Measurements from ENCODE around the gene RPL13. TPM values are rescaled to one million over a fixed set of nuclear protein-coding genes. Genes with fewer than 3 reads are reported as not detected.

RPL13 gene
- total RNA-seq, 1 experiment from 2014 or later, result 2,157 TPM

DNA sequence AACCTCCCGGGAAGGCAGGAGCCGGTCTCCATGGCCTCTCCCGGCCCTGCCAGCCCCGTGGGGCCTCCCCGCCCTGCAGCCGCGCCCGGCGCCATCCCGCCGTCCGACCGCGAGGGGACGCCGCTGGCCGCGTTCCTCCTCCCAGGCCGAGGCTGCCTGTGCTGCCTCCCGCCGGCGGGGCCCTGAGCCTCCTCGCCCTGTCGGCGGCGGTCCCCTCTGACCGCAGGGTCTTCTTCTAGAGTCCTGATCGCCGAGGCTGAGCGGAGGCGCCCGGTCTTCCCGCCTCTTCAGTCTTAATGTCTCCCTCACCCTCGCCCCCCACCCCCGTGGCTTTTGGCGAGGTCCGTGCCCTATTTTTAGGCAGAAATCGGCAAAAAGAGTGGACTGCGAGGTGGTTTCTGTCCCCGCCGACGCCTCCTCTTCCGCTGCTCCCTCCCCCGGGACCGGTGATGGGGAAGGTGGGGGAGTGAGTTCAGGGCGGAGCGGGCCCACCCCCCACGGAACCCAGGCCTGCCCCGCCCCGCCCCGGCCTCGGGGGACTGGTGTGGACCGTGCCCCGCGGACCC lies 14.3 kb downstream of the RPL13 start:
- Histone ChIP-seq H4K5ac (ENCODE audit: insufficient read length, low read depth, low read length) (no peak overlapping the region), H2BK120ac (ENCODE audit: low read depth, low read length, poor library complexity, severe bottlenecking) (no peak overlapping the region), H3K79me1 (ENCODE audit: insufficient read depth, low read depth, low read length, poor library complexity, severe bottlenecking) (no peaks in the 10 kb centered on the region), H3K79me2 (ENCODE audit: insufficient read depth, low read length) (no peaks in the 10 kb centered on the region), H3K9ac (ENCODE audit: extremely low read depth, insufficient read length, low read length) (no peak overlapping the region), H2BK12ac (ENCODE audit: insufficient read length, low read depth, low read length) (no peak overlapping the region), H3K9me3 (ENCODE audit: control insufficient read depth, low read depth, low read length) (no peaks in the 10 kb centered on the region), H3K56ac (ENCODE audit: insufficient read length, low read depth, low read length) (no peak overlapping the region), H3K23me2 (ENCODE audit: insufficient read length, low read depth, low read length, poor library complexity, severe bottlenecking) (peaks cover 11% of the 10 kb centered on the region), H3K4ac (ENCODE audit: low read depth, low read length) (no peak overlapping the region), H3K23ac (ENCODE audit: insufficient read length, low read depth, low read length) (no peak overlapping the region), H2BK20ac (ENCODE audit: low read depth, low read length, poor library complexity, severe bottlenecking) (no peak overlapping the region), H3K4me2 (ENCODE audit: insufficient read depth, insufficient read length, low read length) (peak overlapping the region; percentile 42), H2BK15ac (ENCODE audit: low read depth, low read length) (no peak overlapping the region), H4K20me1 (ENCODE audit: control insufficient read depth, insufficient read depth, insufficient read length) (no peaks in the 10 kb centered on the region), H3K27ac (ENCODE audit: insufficient read length, low read depth, low read length) (no peak overlapping the region), H4K8ac (replicated peaks; ENCODE audit: insufficient read length, low read depth, low read length) (no peak overlapping the region), H3K18ac (ENCODE audit: insufficient read length, low read depth, low read length) (peak overlapping the region; percentile 43), H3K14ac (ENCODE audit: insufficient read depth, low read length) (peak overlapping the region; percentile 77; the same call in 1 of the 2 replicates), H3K4me1 (ENCODE audit: insufficient read depth, low read length) (no peaks in the 10 kb centered on the region), H2AFZ (ENCODE audit: low read length) (no peak overlapping the region), H3K27me3 (ENCODE audit: insufficient read depth, low read length) (peaks cover 3% of the 10 kb centered on the region; the same call in 1 of the 2 replicates), H2BK5ac (ENCODE audit: insufficient read length, low read length) (no peak overlapping the region), H2AK5ac (ENCODE audit: insufficient read length, low read length) (no peak overlapping the region), H3T11ph (ENCODE audit: low read length) (no peak overlapping the region), H4K91ac (ENCODE audit: insufficient read length, low read depth, low read length) (no peak overlapping the region)
- Mint-ChIP-seq H3K9me3 (no peaks in the 10 kb centered on the region), H3K4me1 (peaks cover 2 to 6% of the 10 kb centered on the region in 2 experiments; a peak in 2 of 4 replicates), H3K36me3 (ENCODE audit: insufficient read depth in 1 of 3, low read depth in 3 of 3) (peaks cover 0 to 6% (median 4%) of the 10 kb centered on the region in 3 experiments; a peak in 5 of 7 replicates), H3K27ac (no peak overlapping the region), H3K27me3 (ENCODE audit: low read depth) (peaks cover 60% of the 10 kb centered on the region), H3K4me3 (peak overlapping the region; percentile 65 to 86)
- peak; percentile 85 for DNase-seq
- TF ChIP-seq, protein P1, sequence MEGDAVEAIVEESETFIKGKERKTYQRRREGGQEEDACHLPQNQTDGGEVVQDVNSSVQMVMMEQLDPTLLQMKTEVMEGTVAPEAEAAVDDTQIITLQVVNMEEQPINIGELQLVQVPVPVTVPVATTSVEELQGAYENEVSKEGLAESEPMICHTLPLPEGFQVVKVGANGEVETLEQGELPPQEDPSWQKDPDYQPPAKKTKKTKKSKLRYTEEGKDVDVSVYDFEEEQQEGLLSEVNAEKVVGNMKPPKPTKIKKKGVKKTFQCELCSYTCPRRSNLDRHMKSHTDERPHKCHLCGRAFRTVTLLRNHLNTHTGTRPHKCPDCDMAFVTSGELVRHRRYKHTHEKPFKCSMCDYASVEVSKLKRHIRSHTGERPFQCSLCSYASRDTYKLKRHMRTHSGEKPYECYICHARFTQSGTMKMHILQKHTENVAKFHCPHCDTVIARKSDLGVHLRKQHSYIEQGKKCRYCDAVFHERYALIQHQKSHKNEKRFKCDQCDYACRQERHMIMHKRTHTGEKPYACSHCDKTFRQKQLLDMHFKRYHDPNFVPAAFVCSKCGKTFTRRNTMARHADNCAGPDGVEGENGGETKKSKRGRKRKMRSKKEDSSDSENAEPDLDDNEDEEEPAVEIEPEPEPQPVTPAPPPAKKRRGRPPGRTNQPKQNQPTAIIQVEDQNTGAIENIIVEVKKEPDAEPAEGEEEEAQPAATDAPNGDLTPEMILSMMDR (conservative IDR thresholded peaks at IDR 0.05), result peak; percentile 84
- no CpG with 5 or more reads among the region's 55 CpGs for WGBS (ENCODE audit: extremely low coverage, insufficient read length, low lambda C conversion rate)
